Activated T-helper 9 cell treated with anti-CD3 and anti-CD28 coated beads, Interleukin-2, amount 50 U/mL, for 16 hours (primary cell): ENCODE data around the gene OR52N1.

ENCODE experiments used
- DNase-seq: peaks from one replicate; pipeline ENCODE4 v3.0.0-alpha.2; 2020; ENCODE audit warnings: low read depth

The OR52N1 gene

GRCh38 chr11:5791165-5791564, at the start of gene OR52N1:
Gene OR52N1, minus strand, starts transcription at chr11:5791265. Its CDS starts 2,449 bp downstream, at chr11:5788816.
- no peak for DNase-seq

GRCh38 chr11:5837695-5838094, 46.6 kb upstream of the OR52N1 start:
- DNase-seq, result no peak

- DNase-seq, result no peak
Measured at GRCh38 chr11:5833446-5833845, 42.4 kb upstream of the OR52N1 start.

- no peak for DNase-seq
Measured at GRCh38 chr11:5831196-5831829, 40.2 kb upstream of the OR52N1 start.

- DNase-seq, result no peak
Measured at GRCh38 chr11:5818245-5818886, 27.3 kb upstream of the OR52N1 start.

- no peak for DNase-seq
Measured at GRCh38 chr11:5815534-5815933, 24.5 kb upstream of the OR52N1 start.

GRCh38 chr11:5809905-5810795, 19.1 kb upstream of the OR52N1 start:
- no peak for DNase-seq

- DNase-seq, result no peak
Measured at GRCh38 chr11:5809122-5809519, 18.1 kb upstream of the OR52N1 start.

- DNase-seq, result peak; percentile 46
Measured at GRCh38 chr11:5808500-5809121, 17.5 kb upstream of the OR52N1 start, which contains the start of gene OR52N2. Gene OR52N2, plus strand, starts transcription at chr11:5808924. Its CDS starts 11,412 bp downstream, at chr11:5820336.

- no peak for DNase-seq
Measured at GRCh38 chr11:5807580-5807979, 16.5 kb upstream of the OR52N1 start.

GRCh38 chr11:5803982-5804381, 12.9 kb upstream of the OR52N1 start:
- no peak for DNase-seq

- DNase-seq, result no peak
Measured at GRCh38 chr11:5796541-5796940, 5.5 kb upstream of the OR52N1 start.

GRCh38 chr11:5783255-5783654, 7.8 kb downstream of the OR52N1 start, which contains the start of gene OR52N5:
Gene OR52N5, minus strand, starts transcription at chr11:5783355. Its CDS starts 4,721 bp downstream, at chr11:5778634.
- no peak for DNase-seq

GRCh38 chr11:5767056-5767455, 24.0 kb downstream of the OR52N1 start:
- DNase-seq, result no peak

- no peak for DNase-seq
Measured at GRCh38 chr11:5753943-5754342, 37.1 kb downstream of the OR52N1 start, which contains the start of gene OR52N4. Gene OR52N4, plus strand, starts transcription at chr11:5754243. Its CDS starts 498 bp downstream, at chr11:5754741.

- no peak for DNase-seq
Measured at GRCh38 chr11:5749836-5750235, 41.2 kb downstream of the OR52N1 start.

- DNase-seq, result no peak
Measured at GRCh38 chr11:5746614-5747013, 44.5 kb downstream of the OR52N1 start.

GRCh38 chr11:5738431-5738830, 52.6 kb downstream of the OR52N1 start:
- DNase-seq, result no peak

- DNase-seq, result no peak
Measured at GRCh38 chr11:5737670-5738392, 53.2 kb downstream of the OR52N1 start.

GRCh38 chr11:5737091-5737490, 54.0 kb downstream of the OR52N1 start:
- DNase-seq, result no peak
